GM18498 (cell line): Measurements from ENCODE around the gene SKAP2.

ENCODE experiments used
- ATAC-seq: cut with Tn5 transposase; IDR thresholded peaks from one replicate; pipeline ENCODE4 v1.9.1; 2021; ENCODE audit warnings: mild to moderate bottlenecking, moderate library complexity; ENCODE audit not compliant: unreplicated experiment

SKAP2 gene

GRCh38 chr7:26668821-26669220 is 195.6 kb downstream of the SKAP2 start:
- no peak for ATAC-seq

GRCh38 chr7:26667514-26668133 is 196.8 kb downstream of the SKAP2 start:
- ATAC-seq: no peak

- peak; percentile 56 for ATAC-seq
These were observed 199.5 kb downstream of the SKAP2 start for GRCh38 chr7:26664735-26665416.

GRCh38 chr7:26664274-26664673 is 200.1 kb downstream of the SKAP2 start:
- ATAC-seq: no peak

- no peak for ATAC-seq
These were observed 200.5 kb downstream of the SKAP2 start for GRCh38 chr7:26663874-26664273.

- ATAC-seq: no peak
These were observed 201.7 kb downstream of the SKAP2 start for GRCh38 chr7:26662646-26663045.

GRCh38 chr7:26659121-26659520 is 205.3 kb downstream of the SKAP2 start:
- ATAC-seq: no peak

- no peak for ATAC-seq
These were observed 205.9 kb downstream of the SKAP2 start for GRCh38 chr7:26658389-26659084.

GRCh38 chr7:26657686-26658388 is 206.6 kb downstream of the SKAP2 start:
- ATAC-seq: no peak

GRCh38 chr7:26657206-26657641 is 207.2 kb downstream of the SKAP2 start:
- no peak for ATAC-seq

GRCh38 chr7:26656735-26657134 is 207.7 kb downstream of the SKAP2 start:
- no peak for ATAC-seq

- ATAC-seq: no peak
These were observed 208.6 kb downstream of the SKAP2 start for GRCh38 chr7:26655781-26656180.

- no peak for ATAC-seq
These were observed 210.7 kb downstream of the SKAP2 start for GRCh38 chr7:26653430-26654399.

GRCh38 chr7:26652401-26653100 is 211.8 kb downstream of the SKAP2 start:
- ATAC-seq: no peak

GRCh38 chr7:26650103-26650502 is 214.3 kb downstream of the SKAP2 start:
- ATAC-seq: no peak

- ATAC-seq: no peak
These were observed 215.0 kb downstream of the SKAP2 start for GRCh38 chr7:26649388-26649787.

GRCh38 chr7:26648554-26648953 is 215.8 kb downstream of the SKAP2 start:
- ATAC-seq: no peak

GRCh38 chr7:26646336-26647048 is 217.9 kb downstream of the SKAP2 start:
- no peak for ATAC-seq

GRCh38 chr7:26645121-26645520 is 219.3 kb downstream of the SKAP2 start:
- no peak for ATAC-seq
